HCT116 (cell line): Measurements from ENCODE around the gene RUNX1. TPM values are rescaled to one million over a fixed set of nuclear protein-coding genes. Genes with fewer than 3 reads are reported as not detected.

ENCODE experiments used
- ATAC-seq: fragments of 200-7000 bp; cut with Tn5 transposase; 2 replicates; pipeline ENCODE4 v1.9.1; 2020; ENCODE audit warnings: mild to moderate bottlenecking, moderate library complexity
- BruUV-seq: library from RNA; stranded (reverse); fragments of 400-500 nt; replicated peaks from 2 replicates; lab custom pipeline; 2021; lab: Mats Ljungman, UMichigan
- CTCF ChIA-PET: fragments of 300-600 bp; sonication (Branson Sonifier 250); formaldehyde crosslinking; loops from one replicate; lab custom pipeline; 2021; ENCODE audit warnings: antibody characterized with exemption; lab: Charles Lee
- POLR2A ChIA-PET: fragments of 300-600, 350-600 bp; sonication (Branson Sonifier 250); formaldehyde crosslinking; loops from one replicate; lab custom pipeline; 2021; ENCODE audit warnings: antibody characterized with exemption; lab: Charles Lee
- RAD21 ChIA-PET, 2 experiments: fragments of 300-600 bp; sonication (Branson Sonifier 250); formaldehyde crosslinking; loops; one replicate each; lab custom pipeline; 2023; ENCODE audit warnings: low total read pairs in 2 of 2; ENCODE audit not compliant: uncharacterized antibody in 2 of 2, unreplicated experiment in 2 of 2, low non-redundant PET in 1 of 2; lab: Charles Lee
- DNase-seq: peaks from one replicate; pipeline ENCODE4 v3.0.0-alpha.2; 2010; ENCODE audit warnings: low read depth, low spot score
- H2AFZ ChIP-seq: fragments of 200-600 bp; shearing (Covaris generic), sonication (generic); 2 replicates; pipeline ENCODE4 v1.6.1; 2017; ENCODE audit warnings: low read depth, mixed run types, mixed read lengths, antibody characterized with exemption, low read length; ENCODE audit not compliant: poor library complexity, severe bottlenecking
- H3K27ac ChIP-seq: 2 replicates; pipeline ENCODE4 v1.5.1; 2012; ENCODE audit warnings: low read depth, low read length
- H3K27me3 ChIP-seq: fragments of 200-600 bp; sonication (generic); 2 replicates; pipeline ENCODE4 v1.6.1; 2016; ENCODE audit warnings: mixed run types, low read length, mixed read lengths; ENCODE audit not compliant: insufficient read depth
- H3K36me3 ChIP-seq, 2 experiments: fragments of 200-500 bp in 1 of 2; fragments of 200-600 bp in 1 of 2; sonication (Bioruptor generic) in 1 of 2; sonication (generic) in 1 of 2; 2 replicates each; pipeline versions ENCODE4 v1.5.1 to v1.6.1; 2014 to 2016; ENCODE audit warnings: low read length in 2 of 2, inconsistent platforms in 1 of 2, mixed read lengths in 1 of 2, mixed run types in 1 of 2; ENCODE audit not compliant: insufficient read depth in 2 of 2, control insufficient read depth in 1 of 2
- H3K4me1 ChIP-seq, 2 experiments: fragments of 200-600 bp in 1 of 2; sonication (generic) in 1 of 2; 2 replicates each; pipeline versions ENCODE4 v1.5.1 to v1.6.1; 2012 to 2017; ENCODE audit warnings: low read length in 2 of 2, inconsistent platforms in 1 of 2, mild to moderate bottlenecking in 1 of 2, mixed read lengths in 1 of 2, mixed run types in 1 of 2, moderate library complexity in 1 of 2; ENCODE audit not compliant: insufficient read depth in 2 of 2, control insufficient read depth in 1 of 2
- H3K4me2 ChIP-seq: fragments of 200-600 bp; sonication (generic); 2 replicates; pipeline ENCODE4 v1.6.1; 2017; ENCODE audit warnings: mixed run types, low read length, mixed read lengths
- H3K4me3 ChIP-seq, 2 experiments: fragments of 200-600 bp in 1 of 2; sonication (generic) in 1 of 2; replicated peaks in 1 of 2; 2 replicates each; pipeline ENCODE4 v1.5.1; 2011 to 2016; ENCODE audit warnings: low read length in 2 of 2, control low read depth in 1 of 2, low read depth in 1 of 2, mild to moderate bottlenecking in 1 of 2, mixed read lengths in 1 of 2, mixed run types in 1 of 2
- H3K79me2 ChIP-seq: fragments of 200-600 bp; sonication (generic); 2 replicates; pipeline ENCODE4 v1.6.1; 2017; ENCODE audit warnings: mild to moderate bottlenecking, mixed run types, low read length, moderate library complexity, mixed read lengths; ENCODE audit not compliant: insufficient read depth
- H3K9ac ChIP-seq: fragments of 200-600 bp; sonication (generic); 2 replicates; pipeline ENCODE4 v1.6.1; 2016; ENCODE audit warnings: low read length, mixed read lengths
- H3K9me2 ChIP-seq: fragments of 200-600 bp; sonication (generic), shearing (Covaris generic); 2 replicates; pipeline ENCODE4 v1.6.1; 2017; ENCODE audit warnings: mixed run types, mild to moderate bottlenecking, moderate library complexity; ENCODE audit not compliant: insufficient read depth
- H3K9me3 ChIP-seq, 2 experiments: fragments of 200-500 bp in 1 of 2; fragments of 200-600 bp in 1 of 2; sonication (Bioruptor generic) in 1 of 2; sonication (generic) in 1 of 2; 2 replicates each; pipeline ENCODE4 v1.6.1; 2014 to 2017; ENCODE audit warnings: low read length in 2 of 2, mixed read lengths in 2 of 2, inconsistent platforms in 1 of 2, low read depth in 1 of 2, mild to moderate bottlenecking in 1 of 2, mixed run types in 1 of 2, moderate library complexity in 1 of 2; ENCODE audit not compliant: control insufficient read depth in 1 of 2, insufficient read depth in 1 of 2
- H4K20me1 ChIP-seq: fragments of 200-600 bp; sonication (generic), shearing (Covaris generic); 2 replicates; pipeline ENCODE4 v1.6.1; 2017; ENCODE audit warnings: mixed run types, mild to moderate bottlenecking, moderate library complexity; ENCODE audit not compliant: insufficient read depth
- CBX3 ChIP-seq: IDR thresholded peaks from 2 replicates; pipeline ENCODE4 v1.6.1; 2012; ENCODE audit warnings: low read depth
- CEBPB ChIP-seq: IDR thresholded peaks from 2 replicates; pipeline ENCODE4 v1.6.1; 2012; ENCODE audit warnings: low read depth
- EZH2 ChIP-seq: fragments of 200-600 bp; sonication (generic); IDR thresholded peaks from 2 replicates; pipeline ENCODE4 v1.6.1; 2017; ENCODE audit warnings: antibody characterized with exemption, mixed run types
- JUND ChIP-seq: IDR thresholded peaks from 2 replicates; pipeline ENCODE4 v1.6.1; 2012
- SRF ChIP-seq: IDR thresholded peaks from 2 replicates; pipeline ENCODE4 v1.6.1; 2012; ENCODE audit warnings: low read depth
- TCF7L2 ChIP-seq: IDR thresholded peaks from 2 replicates; pipeline ENCODE4 v1.7.0; 2011; ENCODE audit warnings: borderline replicate concordance, inconsistent platforms; ENCODE audit not compliant: insufficient read depth, insufficient read length; ENCODE audit errors: extremely low read depth
- ZFX ChIP-seq: fragments of 450-650 bp; IDR thresholded peaks from 2 replicates; pipeline ENCODE4 v1.6.1; 2017
- ZNF274 ChIP-seq: fragments of 200-500 bp; sonication (Bioruptor generic); IDR thresholded peaks from 2 replicates; pipeline ENCODE4 v1.6.1; 2014; ENCODE audit warnings: mild to moderate bottlenecking, low read depth, low read length, inconsistent platforms
- intact Hi-C: fragments of 100-400 bp; cut with micrococcal nuclease; formaldehyde crosslinking; loops from 2 replicates; pipeline ENCODE4 v1.10.0; 2022
- total RNA-seq: library from RNA; stranded (reverse); gene quantifications from one replicate; pipeline ENCODE4 v1.2.1, GENCODE V29; 2021; ENCODE audit not compliant: unreplicated experiment
- TF ChIP-seq, protein P1 (sequence below): IDR thresholded peaks from 2 replicates; pipeline ENCODE4 v1.6.1; 2012; ENCODE audit warnings: low read depth
- TF ChIP-seq, protein P2 (sequence below): IDR thresholded peaks from 2 replicates; pipeline ENCODE4 v1.6.1; 2012

RUNX1 gene
- total RNA-seq, 1 experiment from 2014 or later: 33.5 TPM

DNA sequence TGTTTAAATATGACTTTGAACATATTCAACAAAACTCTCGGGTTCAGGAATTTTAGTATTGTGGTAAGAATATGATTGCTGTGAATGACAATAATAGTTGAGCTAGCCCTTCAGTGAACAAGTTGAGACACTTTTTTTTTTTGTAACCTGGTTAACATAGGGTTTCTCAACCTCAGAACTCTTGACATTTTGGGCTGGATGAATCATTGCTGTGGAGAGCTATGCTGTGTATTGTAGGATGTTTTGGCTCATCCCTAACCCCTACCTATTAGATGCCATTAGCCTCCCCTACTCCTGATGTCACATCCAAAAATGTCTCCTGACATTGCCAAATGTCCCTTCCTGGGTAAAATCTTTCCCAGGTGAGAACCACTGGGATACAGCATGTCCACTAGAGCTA is 113.7 kb downstream of the RUNX1 start:
- TF ChIP-seq CEBPB: no peak
- TF ChIP-seq CBX3: no peak
- TF ChIP-seq ZFX: no peak
- TF ChIP-seq, protein P1, sequence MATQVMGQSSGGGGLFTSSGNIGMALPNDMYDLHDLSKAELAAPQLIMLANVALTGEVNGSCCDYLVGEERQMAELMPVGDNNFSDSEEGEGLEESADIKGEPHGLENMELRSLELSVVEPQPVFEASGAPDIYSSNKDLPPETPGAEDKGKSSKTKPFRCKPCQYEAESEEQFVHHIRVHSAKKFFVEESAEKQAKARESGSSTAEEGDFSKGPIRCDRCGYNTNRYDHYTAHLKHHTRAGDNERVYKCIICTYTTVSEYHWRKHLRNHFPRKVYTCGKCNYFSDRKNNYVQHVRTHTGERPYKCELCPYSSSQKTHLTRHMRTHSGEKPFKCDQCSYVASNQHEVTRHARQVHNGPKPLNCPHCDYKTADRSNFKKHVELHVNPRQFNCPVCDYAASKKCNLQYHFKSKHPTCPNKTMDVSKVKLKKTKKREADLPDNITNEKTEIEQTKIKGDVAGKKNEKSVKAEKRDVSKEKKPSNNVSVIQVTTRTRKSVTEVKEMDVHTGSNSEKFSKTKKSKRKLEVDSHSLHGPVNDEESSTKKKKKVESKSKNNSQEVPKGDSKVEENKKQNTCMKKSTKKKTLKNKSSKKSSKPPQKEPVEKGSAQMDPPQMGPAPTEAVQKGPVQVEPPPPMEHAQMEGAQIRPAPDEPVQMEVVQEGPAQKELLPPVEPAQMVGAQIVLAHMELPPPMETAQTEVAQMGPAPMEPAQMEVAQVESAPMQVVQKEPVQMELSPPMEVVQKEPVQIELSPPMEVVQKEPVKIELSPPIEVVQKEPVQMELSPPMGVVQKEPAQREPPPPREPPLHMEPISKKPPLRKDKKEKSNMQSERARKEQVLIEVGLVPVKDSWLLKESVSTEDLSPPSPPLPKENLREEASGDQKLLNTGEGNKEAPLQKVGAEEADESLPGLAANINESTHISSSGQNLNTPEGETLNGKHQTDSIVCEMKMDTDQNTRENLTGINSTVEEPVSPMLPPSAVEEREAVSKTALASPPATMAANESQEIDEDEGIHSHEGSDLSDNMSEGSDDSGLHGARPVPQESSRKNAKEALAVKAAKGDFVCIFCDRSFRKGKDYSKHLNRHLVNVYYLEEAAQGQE: no peak
- TF ChIP-seq EZH2: no peak
- TF ChIP-seq, protein P2, sequence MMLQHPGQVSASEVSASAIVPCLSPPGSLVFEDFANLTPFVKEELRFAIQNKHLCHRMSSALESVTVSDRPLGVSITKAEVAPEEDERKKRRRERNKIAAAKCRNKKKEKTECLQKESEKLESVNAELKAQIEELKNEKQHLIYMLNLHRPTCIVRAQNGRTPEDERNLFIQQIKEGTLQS: no peak
- TF ChIP-seq JUND: no peak
- no peak for TF ChIP-seq ZNF274
- no peak for TF ChIP-seq SRF
- no peak for TF ChIP-seq TCF7L2
- TF ChIP-seq, all 23 proteins: peak for 0
- Histone ChIP-seq H3K9me3 (no peaks in the 10 kb centered on the region), H3K27ac (no peak overlapping the region), H3K4me3 (no peak overlapping the region), H4K20me1 (no peaks in the 10 kb centered on the region), H3K9ac (no peak overlapping the region), H3K9me2 (no peaks in the 10 kb centered on the region), H3K36me3 (no peaks in the 10 kb centered on the region), H3K79me2 (no peaks in the 10 kb centered on the region), H3K4me2 (no peak overlapping the region), H2AFZ (no peak overlapping the region), H3K27me3 (no peaks in the 10 kb centered on the region; the same call in 1 of the 2 replicates), H3K4me1 (peaks cover 0 to 5% of the 10 kb centered on the region in 2 experiments; a peak in 1 of 4 replicates)
- ChIA-PET CTCF (no interaction called here), RAD21 (no interaction called here), POLR2A (no interaction called here)
- ATAC-seq: no peak
- intact Hi-C loops: no loop called here
- no TSS peak for BruUV-seq
- no peak for DNase-seq
